AG09319 (cell line): ENCODE data around the gene SLC37A1.

Experiments
- DNase-seq: peaks from one replicate; pipeline ENCODE4 v3.0.0-alpha.2; 2010; ENCODE audit warnings: low read depth; ENCODE audit errors: extremely low read depth
- TF ChIP-seq, protein P1 (sequence below): IDR thresholded peaks from 2 replicates; pipeline ENCODE4 v1.5.1; 2011; ENCODE audit warnings: low read depth, mild to moderate bottlenecking, inconsistent platforms, low read length, moderate library complexity

Gene SLC37A1

DNA sequence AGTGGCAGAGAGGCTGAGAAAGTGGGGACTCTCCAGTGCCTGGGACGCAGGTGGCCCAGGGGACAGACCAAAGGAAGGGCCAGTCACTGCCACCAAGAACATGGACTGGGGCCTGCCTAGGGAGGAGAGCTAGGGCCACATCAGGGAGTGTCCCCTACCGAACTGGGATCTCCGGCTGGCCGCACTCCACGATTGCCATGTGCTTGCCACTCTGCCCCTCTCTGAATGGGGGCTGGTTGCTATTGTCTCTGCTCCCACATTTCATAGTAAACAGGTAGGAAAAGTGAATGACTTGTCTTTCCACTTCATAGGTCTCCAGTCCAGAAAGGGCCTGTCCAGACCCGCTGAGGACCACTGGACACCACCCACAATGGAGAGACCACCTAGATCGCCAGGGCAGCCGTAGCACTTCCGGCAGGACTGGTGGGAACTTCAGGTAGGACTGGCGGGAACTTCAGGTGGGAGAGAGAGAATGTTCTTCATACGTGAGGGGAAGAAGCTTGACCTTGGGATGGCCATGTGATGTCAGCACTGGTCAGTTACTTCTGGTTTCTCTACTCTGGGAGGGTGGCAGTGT lies 84.6 kb downstream of the SLC37A1 start:
- TF ChIP-seq, protein P1, sequence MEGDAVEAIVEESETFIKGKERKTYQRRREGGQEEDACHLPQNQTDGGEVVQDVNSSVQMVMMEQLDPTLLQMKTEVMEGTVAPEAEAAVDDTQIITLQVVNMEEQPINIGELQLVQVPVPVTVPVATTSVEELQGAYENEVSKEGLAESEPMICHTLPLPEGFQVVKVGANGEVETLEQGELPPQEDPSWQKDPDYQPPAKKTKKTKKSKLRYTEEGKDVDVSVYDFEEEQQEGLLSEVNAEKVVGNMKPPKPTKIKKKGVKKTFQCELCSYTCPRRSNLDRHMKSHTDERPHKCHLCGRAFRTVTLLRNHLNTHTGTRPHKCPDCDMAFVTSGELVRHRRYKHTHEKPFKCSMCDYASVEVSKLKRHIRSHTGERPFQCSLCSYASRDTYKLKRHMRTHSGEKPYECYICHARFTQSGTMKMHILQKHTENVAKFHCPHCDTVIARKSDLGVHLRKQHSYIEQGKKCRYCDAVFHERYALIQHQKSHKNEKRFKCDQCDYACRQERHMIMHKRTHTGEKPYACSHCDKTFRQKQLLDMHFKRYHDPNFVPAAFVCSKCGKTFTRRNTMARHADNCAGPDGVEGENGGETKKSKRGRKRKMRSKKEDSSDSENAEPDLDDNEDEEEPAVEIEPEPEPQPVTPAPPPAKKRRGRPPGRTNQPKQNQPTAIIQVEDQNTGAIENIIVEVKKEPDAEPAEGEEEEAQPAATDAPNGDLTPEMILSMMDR = no peak

DNA sequence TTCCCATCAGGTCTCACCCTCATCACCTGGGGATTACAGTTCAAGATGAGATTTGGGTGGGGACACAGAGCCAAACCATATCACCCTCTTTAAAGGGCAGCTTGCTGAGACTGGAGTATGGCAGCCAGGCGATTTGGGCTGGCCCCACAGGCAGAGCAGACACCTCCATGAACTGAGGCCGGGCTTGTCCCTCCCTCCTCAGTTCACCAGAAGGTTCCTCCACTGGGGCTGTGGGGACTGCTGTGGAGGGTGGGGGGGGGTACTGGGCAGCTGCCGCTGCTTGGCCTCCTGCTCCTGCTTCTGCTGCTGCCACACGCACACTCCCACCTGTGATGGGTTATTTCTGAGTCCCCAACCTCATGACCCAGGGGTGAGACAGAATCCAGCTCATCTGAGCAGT lies 85.8 kb downstream of the SLC37A1 start:
- no peak for DNase-seq
- TF ChIP-seq, protein P1 = no peak

More for the DNA sequence above, 84.6 kb downstream of the SLC37A1 start:
- no peak for DNase-seq

DNA sequence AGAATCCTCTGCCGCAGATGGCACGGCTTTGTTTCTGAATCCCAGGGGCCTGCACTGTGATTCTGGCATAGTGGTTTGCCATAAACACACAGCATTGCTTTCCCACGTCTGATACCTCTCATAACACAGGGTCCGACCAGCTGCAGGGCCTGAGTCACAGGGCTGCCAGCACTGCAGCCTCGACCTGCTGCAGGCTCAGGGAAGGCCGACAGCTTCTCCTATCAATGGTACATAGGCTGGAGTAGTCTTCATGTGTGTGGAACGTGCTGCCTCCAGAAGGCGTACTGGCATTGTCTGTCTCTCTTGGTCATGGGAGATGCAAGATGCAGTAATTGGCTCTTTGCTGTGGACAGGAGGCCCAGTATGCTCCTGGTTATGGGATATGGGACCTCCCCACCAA lies 86.3 kb downstream of the SLC37A1 start:
- DNase-seq = no peak
- TF ChIP-seq, protein P1 = no peak

DNA sequence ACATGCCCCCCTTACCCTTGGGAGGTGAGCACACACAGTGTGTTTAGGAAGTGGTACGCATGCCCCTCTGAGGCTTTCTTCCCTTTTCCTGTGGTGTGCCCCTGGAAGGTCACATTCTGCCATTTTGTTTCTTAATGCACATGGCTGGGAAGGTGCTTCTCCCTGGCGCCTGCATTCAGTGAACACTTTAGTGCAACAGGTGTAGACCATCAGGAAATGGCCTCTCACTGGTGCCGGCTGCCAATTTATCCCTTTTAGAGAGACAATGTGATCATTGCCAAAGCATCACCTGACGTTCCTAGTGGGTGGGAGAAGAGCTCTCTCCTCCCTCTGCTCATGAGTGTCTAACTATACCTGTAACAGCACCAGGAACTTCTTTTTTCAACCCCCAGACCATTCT lies 88.0 kb downstream of the SLC37A1 start:
- TF ChIP-seq, protein P1 = no peak
- no peak for DNase-seq

DNA sequence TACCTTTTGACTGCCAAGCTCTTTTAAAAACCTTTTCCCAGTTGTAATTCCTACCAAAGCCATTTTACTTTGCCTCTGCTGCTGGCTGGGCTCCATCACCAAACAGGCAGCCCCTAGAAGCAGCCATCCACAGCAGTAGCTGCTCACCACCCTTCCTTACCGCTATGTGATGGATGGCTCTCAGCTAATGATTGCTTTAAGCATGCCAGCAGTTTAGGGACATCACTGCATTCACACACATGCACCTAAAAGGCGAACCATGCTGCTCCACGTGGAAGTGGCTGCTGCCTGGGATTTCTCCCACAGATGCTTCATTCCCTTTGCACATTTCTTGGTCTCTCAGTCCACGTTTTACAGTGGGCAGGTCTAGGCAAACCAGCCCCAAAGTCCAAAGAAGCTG lies 93.5 kb downstream of the SLC37A1 start:
- no peak for DNase-seq
- TF ChIP-seq, protein P1 = no peak

DNA sequence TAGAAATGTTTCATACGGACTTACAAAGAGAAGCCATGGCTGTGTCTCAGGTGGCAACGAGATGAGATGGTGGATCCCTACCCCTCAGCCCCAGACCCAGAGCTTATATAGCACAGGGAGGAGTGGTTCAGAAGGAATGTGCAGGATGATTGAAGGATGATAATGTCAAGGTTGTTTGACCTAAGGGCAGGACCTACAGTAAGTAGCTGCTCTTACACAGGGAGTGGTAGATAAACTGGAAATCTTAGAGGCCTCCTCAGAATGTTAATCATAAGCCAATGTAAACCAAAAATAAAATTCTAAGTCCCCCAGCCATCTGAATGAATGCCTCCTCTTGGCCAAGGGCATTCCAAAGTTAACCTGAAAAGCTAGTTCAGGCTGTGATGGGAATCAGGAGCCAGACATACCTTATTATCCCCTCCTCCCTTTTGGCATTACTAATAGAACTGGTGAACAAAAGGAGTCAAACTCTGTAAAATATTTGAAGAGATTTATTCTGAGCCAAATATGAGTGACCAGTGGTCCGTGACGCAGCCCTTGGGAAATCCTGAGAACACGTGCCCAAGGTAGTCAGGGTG lies 94.0 kb downstream of the SLC37A1 start:
- TF ChIP-seq, protein P1 = no peak
- no peak for DNase-seq

DNA sequence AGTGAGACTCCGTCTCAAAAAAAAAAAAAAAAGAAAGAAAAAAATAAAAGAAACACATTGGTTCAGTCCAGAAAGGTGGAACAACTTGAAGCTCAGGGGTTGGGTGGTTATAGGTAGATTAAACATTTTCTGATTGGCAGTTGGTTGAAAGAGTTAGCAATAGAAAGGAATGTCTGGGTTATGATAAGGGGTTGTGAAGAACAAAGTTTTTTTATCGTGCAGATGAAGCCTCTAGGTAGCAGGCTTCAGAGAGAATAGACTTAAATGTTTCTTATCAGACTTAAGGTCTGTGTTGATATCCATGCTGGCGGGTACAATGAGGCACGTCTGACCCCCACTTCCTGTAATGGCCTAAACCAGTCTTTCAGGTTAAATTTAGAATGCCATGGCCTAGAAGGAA lies 94.8 kb downstream of the SLC37A1 start:
- no peak for DNase-seq
- TF ChIP-seq, protein P1 = no peak
